C1 segment of cervical spinal cord (tissue), 14 donors: Measurements from ENCODE around the gene PTGES2.
"Not testable (repeated sequence)": the region's sequence is repeated elsewhere in the genome, so short reads cannot be mapped to it uniquely, and the experiment has no call there.

ENCODE experiments used
- DNase-seq, 14 donors: peaks; one replicate each; lab custom pipeline; 2025; lab: John Stamatoyannopoulos, UW

The PTGES2 gene

GRCh38 chr9:128088253-128088945 lies 39.1 kb downstream of the PTGES2 start:
- no peak for DNase-seq

DNA sequence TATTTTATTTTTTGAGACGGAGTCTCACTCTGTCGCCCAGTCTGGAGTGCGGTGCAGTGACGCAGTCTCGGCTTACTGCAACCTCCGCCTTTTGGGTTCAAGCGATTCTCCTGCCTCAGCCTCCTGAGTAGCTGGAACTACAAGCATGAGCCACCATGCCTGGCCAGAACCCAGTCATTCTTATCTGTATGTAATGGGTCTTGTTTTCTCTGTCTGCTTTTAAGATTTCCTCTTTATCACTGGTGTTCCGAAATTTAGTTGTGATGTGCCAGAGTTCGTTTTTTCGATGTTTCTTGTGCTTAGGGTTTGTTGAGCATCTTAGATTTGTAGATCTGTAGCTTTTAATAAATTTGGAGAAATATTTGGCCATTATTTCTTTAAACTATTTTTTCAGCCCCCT lies 40.3 kb downstream of the PTGES2 start:
- no peak for DNase-seq

DNA sequence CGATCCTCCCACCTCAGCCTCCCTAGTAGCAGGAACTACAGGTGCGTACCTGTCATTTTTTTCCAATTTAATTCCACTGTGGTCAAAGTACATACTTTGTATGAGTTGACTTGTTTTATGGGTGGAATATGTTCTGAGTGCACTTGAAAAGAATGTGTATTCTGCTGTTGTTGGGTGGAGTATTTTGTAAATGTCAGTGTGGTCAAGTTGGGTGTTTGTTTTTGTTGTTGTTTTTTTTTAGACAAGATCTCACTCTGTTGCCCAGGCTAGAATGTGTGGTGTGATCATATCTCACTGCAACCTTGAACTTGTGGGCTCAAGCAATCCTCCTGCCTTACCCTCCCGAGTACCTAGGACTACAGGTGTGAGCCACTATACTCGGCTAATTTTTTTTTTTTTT lies 41.6 kb downstream of the PTGES2 start:
- DNase-seq = no peak

DNA sequence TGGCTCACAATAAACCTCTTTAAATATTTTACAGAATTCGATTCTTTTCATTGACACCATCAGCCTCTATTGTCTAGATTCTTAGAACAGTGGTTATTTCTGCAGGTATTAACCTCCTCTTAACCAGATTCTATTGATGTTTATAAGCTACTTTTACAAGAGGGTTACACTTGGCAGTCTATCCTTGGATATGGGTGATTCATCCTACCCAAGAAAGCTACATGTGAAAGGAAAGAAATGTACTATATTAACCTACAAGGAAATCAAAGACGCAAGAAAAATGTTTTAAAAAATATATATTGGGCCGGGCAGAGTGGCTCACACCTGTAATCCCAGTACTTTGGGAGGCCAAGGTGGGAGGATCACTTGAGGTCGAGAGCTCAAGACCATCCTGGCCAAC lies 42.8 kb downstream of the PTGES2 start:
- DNase-seq = no peak

GRCh38 chr9:128082151-128082550 lies 45.4 kb downstream of the PTGES2 start:
- no peak for DNase-seq

- no peak for DNase-seq
Measured at GRCh38 chr9:128081056-128081455, 46.5 kb downstream of the PTGES2 start.

DNA sequence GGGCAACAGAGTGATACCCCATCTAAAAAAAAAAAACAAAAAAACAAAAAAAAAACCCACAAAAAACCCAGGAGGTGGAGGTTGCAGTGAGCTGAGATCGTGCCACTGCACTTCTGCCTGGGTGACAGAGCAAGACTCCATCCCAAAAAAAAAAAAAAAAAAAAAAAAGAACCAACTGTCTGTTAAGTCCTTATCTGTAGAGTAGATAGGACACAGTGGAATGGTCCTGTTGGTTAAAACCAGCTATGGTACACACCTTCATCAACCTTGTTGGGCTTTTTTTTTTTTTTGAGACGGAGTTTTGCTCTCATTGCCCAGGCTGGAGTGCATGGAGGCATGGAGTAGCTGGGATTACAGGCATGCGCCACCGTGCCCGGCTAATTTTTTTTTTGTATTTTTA lies 47.3 kb downstream of the PTGES2 start:
- DNase-seq = no peak

- DNase-seq = no peak
Measured at GRCh38 chr9:128078504-128079434, 48.8 kb downstream of the PTGES2 start.

- no peak for DNase-seq
Measured at GRCh38 chr9:128077847-128078503, 49.6 kb downstream of the PTGES2 start.

GRCh38 chr9:128073253-128073886 lies 54.2 kb downstream of the PTGES2 start:
- DNase-seq = no peak

DNA sequence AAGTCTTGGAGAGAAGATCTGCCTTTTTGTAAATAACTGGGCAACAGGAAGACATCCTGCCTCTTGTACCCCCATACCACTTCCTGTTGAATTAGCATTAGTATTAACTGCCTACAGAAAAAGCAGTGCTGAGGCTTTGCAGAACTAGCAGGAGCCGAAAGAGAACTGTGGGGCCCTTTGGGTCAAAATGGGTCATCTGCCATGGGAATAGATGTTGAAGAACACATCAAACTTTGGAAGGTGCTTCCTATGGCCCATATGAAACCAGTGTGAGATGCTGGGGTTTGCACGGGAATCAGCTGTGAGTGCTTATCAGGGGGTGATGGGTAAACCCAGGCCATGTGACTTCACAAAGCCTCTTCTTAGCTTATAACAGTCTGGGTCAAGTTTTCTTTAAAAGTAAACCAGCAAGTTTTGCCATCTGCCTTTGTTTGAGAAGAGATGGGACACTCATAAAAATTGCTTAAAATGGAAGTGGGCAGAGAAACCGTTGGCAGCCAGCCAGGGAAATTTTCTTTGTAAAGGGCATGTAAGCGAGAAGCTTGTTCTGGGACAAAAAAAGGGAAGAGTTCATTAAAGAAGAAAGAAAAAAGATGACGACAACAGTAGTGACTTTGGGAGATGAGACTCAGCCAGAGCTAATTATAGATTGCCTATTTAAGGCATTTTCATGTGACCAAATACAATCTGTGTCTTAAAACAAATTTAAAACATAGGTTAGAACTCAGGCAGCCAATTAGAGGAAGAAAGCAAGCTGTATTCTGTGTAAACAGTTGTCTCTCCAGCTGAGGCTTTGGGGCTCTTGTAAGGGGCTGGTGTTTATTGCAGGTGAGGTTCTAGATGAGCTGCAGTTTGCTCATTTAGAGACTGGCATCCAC lies 55.1 kb downstream of the PTGES2 start:
- peak in 12 of 14 donors; percentile 13 to 71 (median 52) for DNase-seq

DNA sequence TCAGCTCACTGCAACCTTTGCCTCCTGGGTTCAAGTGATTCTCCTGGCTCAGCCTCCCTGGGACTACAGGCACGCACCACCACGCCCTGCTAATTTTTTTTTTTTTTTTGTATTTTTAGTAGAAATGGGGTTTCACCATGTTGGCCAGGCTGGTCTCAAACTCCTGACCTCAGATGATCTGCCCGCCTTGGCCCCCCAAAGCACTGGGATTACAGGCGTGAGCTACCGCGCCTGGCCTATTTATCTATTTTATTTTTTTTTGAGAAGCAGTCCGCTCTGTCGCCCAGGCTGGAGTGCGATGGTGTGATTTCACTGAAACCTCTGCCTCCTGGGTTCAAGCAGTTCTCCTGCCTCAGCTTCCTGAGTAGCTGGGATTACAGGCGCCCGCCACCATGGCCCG lies 56.1 kb downstream of the PTGES2 start:
- not testable (repeated sequence) for DNase-seq

GRCh38 chr9:128070874-128071273 lies 56.7 kb downstream of the PTGES2 start:
- peak in 1 of 14 donors; percentile 30 for DNase-seq
